COLO668 (cell line): ENCODE results near the gene SKP1.
A peak's percentile ranks its signal among the peaks of the same experiment; 100 is the strongest.

ENCODE experiments used
- DNase-seq: peaks from one replicate; lab custom pipeline; 2025; ENCODE audit not compliant: unreplicated experiment; lab: John Stamatoyannopoulos, UW

The SKP1 gene

DNA sequence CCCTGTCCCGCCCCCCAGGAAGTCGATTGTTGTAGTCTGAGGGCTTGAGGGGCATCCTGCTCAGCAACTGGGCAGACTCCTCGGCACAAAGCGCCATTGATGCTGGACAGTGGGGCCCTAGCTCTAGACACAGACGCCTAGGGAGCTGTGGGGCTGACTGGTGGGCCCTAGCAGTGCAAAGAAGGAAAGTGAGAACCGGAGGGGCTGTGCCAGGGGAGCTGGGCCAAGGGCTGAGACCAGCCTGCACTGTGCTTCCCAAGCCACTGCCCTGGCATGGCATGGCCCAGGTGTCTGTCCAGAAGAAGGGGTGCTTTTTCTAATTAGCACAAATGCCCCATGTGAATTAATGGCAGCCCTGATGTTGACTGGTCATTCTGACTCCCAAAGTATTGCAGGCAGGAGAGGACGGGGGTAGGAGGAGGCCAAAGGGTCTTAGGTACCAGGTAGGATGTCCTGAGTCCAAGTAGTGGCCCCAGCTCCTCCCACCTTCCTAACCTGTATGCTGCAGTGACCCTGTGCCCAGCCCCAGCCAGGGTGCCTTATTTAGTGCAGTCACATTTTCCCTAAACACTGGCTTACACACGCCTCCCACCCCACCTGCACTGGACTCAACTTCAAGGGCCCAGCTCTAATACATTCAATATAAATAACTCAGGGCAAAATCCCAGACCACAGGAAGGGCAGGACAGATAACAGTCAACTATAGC is 46.4 kb downstream of the SKP1 start:
- no peak for DNase-seq

DNA sequence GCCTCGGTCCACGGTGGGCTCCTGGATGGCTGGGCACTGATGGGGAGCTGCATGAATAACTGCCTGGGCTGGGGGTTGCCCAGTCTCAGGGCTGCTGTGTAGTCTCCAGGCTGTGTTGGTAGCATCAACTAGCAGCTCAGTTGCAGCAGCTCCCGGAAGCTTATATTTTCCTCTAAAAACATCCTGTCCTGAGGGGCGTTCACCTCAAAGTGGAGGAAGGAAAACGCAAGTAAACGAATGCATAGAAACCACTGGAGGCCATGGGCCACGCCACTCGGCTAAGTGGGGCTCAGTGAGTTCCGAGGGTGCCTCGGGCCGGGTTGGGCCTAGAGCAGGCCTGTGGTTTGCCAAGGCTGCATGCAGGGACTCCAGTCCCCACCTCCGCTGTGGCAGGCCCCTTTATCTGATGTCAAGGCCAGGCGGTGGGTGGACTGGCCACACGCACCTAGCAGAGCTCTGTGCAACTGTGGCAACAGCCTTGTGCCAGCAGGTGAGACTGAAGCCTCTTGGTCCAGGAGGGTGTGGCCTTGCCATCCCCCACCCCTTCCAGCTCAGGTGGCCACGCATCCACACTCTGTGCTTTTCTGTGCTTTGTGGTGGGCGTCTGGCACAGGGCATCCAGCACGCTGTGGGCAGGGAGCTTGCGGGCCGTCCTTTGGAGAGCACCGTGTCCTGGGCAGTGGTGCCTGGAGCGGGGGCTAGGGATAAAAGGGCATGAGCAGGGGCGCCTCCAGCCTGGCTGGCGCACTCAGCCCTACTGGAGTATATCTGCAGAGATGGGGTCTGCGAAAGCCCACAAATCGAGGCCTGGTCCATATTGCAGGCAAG is 47.1 kb downstream of the SKP1 start:
- no peak for DNase-seq

DNA sequence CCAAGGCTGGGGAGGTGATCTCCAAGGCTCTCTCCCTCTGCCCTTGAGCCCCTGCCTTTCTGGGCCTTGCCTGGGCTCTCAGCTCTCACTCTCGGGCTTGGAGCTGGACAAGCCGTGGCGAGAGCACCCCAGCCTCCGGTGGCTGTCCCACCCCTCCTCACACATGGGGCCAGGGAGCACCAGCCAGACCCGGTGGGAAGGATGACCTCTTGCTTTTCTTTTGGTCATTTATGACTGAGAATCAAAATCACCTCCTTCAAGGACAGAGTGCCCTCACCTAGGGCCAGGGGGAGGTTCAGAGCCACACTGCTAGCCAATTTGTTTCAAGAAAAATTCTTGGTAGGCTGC is 48.1 kb downstream of the SKP1 start:
- DNase-seq = no peak

DNA sequence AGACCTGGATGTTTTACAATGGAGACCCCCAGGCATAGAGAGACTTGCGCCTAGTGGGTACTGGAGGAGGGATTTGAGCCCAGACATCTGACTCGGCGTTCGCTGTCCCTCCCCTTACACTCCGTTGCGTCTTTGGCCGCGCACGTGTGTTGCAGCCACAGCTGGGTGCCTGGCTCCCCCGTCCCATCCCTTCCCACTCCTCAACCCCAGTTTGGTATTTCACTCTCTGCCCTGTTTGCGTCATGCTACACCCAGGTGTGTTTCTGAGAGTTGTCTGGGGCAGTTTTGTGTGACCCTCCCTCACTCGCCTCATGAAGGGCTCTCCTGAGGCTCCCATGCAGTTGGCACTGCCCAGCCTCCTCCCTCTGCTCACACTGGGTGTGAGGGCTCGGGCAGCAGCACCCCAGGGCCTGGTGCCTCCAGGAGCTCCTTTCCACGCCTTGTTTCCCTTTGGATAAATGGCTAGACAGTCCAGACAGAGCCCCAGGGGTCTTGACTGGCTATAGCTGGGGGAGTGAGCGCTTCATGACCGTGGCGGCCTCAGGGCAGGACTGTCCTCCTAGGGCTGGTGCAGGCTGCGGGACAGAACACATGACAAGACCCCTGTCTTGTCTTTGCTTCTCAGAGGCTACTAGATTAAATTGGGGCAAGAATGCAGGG is 48.6 kb downstream of the SKP1 start:
- DNase-seq = no peak

DNA sequence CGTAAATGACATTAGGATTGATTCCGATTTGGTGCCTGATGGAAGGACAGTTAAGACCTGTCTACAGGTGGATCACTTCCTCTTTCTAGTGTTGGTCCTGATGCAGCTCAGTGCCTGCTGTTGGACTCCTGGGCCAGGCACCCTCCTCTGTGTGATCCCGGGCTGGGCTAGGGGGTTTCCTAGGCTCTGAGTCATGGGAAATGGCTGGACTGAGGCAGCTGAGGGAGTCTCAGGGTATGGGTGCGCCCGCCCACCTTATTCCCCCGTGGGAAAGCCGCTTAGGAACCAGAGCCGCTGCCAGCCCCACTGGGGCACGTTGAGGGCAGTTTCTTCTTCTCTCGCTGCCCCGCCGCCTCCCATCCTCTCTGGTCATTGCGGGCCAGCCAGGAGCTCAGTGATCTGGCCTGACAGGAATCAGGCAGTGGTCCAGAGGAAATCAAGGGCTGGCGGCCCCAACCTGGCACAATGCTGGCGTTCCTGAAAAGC is 49.3 kb downstream of the SKP1 start:
- no peak for DNase-seq

DNA sequence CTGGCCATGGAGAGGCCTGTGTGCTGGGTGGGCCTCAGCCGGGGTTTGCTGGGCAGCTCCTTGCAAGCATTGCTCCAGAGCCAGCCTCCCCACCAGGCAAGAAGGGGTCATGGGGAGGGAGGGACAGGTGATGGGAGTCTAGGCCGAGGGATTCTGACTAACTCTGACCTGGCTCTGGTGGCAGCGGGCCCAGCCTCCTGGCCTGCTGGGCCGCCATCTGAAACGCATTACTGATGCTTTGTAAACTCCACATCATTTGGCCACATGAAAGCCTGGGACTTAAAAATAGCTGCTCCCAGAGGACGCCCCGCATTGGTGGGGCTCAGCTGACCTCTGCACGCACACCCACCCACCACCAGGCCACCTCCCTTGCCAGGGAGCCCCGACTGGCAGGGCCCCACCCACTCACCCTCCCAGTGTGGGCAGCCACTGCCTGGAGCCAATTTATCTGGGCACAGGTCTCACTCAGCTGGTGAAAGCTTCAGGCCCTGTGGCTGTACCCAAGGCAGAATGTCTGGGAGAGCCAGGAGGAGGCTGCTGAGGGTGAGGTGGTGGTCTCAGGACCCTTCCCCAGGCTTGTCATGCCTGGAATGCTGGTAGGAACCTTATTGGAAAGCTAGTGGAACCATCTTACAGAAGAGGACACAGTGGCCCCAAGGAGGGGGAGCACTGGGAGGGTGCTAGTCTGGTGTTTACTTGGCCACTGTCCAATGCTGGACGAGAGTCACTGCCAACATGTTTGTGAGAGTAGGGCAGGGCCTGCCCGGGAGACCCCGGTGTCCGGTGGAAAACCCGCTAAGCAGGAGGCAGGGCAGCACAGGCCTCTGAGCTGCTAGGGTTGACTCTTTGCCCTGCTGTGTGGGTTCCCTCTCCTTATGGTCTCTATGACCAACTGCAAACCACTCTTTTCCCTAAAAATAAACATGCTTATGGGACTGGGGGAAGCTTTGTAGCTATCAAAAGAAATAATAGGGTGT is 51.4 kb downstream of the SKP1 start:
- DNase-seq = no peak

DNA sequence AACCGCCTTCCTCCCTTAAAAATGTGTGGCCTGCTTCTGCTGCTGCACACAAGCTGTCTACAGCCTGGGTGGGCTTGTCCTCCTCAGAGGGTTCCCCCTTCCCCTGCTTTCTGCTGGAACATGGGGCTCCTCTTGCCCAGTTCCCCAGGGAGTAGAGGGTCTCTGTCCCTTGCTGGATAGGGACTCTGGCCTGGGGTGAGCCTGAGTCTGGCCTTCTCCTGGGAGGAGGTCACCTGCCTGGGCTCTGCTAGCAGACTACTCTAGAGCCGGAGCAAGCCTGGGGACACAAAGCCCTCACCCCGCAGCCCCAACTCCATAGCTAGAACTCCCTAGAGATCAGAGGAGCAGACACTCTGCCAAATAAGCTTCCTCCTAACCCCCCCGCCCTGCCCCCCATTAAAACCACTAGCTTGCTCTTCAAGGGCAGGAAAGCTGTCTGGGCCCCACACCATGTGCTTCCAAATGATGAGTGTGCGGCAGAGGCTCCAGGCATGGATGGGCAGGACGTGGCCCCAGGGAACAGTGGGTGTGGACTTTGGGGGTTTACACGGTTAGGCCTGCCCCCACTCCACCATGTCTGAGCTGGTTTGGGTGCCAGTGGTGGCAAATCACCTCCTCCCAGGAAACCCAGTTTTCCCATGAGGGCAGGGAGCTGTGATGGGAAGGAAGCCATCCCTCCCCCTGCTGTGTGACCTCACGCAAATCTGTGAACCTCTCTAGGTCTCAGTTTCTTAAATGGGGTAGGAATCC is 52.3 kb downstream of the SKP1 start:
- DNase-seq = no peak

DNA sequence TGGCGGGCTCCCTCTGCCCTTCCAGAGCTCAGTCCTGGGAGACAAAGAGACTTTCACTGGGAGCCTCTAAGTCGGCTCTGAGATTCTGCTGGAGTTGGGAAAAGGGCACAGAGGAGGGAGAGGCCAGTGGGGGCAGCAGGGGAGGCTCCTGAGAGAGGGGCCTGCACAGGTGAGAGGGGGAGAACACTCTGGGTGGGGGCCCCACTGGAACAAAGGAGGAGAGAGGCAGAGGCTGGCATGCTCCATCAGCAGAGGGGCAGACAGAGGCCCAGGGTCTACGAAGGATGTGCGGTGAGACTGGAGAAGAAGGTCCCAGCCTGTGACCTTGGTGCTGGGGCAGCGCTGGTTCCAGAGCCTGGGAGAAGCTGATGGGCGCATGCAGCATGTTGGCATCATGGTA is 53.4 kb downstream of the SKP1 start:
- no peak for DNase-seq

DNA sequence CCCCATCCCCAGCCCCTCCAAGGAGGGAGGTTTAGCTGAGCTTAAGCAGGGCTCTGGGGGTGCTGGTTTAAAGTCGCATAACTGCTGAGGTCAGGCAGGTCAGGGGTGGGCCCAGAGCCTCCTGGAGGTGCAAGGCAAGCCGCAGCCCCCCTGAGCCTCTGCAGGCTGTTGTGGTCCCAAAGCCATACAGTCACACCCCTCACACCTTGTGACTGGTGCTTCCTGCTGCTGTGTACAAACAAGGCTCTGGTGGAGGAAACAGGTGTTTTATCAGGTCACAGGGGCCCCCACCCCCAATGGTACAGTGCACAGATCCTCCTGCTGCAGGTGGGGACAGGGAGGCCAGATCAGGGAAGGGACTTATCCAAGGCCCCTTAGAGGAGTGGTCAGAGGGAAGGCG is 54.2 kb downstream of the SKP1 start:
- peak; percentile 10 for DNase-seq

DNA sequence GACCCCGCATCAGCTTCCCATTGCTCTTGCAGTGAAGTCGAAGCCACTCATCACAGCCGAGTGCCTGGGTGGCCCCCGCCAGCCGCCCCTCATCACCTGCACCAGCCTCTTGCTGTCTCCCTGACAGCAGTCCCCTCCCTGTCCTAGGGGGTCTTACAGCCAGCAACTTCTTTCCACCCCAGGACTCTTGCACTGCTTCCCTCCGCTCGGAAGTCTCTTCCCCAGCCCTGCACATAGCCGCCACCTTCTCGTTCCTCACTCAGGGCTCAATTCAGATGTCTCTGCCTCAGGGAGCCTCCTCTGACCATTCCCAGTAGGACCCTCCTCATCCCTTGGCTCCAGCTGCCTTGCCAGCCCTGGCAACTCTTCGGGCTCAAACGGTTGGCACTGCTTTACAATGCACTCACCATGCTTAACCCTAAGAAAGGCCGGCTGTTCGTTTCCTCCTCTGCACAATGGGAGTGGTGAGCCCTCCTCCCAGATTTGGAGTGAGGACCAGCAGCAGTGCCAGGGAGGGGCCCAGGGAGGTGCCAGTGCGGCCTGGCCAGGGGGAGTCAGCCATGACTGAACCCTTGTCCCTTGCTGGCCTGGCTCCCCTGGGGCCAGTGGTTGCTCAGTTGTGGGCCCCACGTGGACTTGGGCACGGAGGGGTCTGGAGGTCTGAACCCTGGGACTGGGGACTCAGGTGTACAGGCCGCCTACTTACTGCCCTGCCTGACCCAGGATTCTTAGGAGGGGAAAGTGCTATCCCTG is 56.2 kb downstream of the SKP1 start:
- DNase-seq = no peak

DNA sequence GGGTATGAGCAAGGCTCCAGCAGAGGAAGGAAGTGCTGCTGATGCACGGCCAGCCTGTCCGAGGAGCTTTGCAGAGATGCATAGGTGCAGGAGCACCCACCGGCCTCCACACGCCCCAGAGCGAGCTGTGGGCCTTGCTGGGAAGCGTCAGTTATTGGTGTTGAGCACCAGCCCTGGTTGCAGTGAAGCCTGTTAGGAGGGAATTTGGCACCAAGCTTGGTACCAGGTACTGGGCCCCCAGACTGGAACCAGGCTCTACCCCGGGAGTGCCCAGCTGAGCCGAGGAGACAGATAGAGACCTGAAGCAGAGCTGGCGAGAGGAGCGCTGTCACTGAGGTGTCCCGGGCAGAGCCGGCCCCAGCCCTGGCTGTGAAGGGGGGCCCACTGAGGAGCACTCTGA is 57.0 kb downstream of the SKP1 start:
- DNase-seq = no peak

DNA sequence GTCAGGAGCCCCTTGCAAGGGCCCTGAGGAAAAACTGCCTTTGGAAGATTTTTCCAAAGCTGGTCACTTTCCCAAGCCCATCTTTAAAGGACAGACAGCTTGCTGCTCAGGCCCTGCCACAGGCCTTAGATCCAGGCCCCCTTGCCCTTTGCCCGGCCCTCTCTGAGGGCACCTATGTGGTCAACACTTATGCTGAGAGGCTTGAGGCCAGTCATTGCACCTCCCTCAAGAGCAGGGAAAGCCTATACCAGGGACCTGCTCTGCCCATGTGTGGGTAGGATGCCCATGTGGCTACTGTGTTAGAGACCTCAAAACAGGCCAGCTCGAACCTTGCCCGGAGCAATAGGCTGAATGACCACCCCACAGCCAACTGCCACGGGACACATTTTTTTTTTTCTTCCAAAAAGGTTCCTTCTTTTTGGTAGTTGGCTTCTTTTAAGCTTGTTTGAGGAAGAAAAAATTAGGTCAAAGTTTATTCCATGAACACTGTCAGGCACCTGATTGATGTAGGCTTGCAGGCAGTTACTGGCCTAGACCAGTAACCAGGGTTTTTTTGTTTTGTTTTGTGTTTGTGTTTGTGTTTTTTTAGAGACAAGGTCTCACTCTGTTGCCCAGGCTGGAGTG is 58.4 kb downstream of the SKP1 start:
- no peak for DNase-seq

DNA sequence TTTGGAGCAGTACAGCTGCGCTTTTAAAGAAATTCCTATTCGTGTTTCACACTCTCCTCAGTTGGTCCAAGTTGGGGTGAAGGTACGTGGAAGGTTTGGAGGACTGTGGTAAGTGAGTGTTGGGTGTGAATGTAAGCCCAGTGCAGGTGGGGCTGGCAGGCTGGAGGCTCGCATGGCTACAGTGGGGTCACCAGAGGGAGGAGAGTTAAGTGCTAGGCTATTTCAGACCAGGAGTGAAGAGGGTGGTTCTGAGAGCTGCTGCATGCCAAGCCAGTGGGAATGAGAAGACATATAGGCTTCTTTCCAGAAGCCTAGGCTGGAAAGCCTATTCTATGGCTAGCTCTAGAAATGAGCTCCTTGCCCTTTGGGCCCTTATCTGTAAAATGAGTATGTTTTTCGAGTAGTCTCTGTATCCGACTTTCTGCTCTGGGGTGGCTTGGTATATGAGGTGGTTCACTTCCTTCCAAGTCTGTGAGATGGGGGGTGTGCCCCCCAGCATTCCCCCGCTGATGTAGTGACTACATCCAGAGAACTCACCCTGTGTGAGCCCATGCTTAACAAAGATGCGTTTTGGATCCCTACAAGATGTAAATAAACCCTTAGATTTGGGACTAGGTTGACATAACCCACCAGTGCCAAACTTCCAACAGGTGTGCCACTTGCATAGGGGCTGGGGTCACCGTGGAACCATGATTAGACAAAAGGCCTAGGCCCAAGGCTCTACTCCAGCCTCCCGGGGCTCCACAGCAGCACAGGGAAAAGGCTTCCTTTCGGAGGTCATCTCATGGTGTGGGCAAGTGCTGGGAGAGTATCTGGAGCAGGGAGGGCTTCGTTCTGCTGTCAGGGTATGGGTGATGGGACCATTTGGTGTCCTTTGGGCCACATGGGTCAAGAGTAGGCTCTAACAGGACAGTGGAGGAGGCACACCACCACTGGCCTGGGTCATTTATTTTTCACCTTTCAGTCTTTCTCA is 59.7 kb downstream of the SKP1 start:
- no peak for DNase-seq

DNA sequence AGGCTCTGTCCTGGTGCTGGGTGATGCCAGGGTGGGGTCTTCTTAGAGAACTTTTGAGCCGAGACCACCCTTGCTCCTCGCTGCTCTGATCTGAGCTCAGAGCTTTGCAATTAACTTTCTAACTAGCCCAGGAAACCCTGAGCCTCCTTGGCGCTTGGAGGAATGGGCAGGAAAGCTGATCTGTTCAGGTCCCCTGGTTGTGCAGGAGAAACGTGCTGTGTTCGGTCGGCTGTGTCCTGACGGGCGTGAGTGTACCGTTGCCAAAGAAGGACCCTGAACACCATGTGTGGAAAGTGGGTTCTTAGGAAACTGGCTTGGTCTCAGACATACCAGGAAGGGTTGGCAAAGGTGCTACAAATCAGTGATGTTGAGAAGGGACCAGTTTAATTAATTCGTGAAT is 60.5 kb downstream of the SKP1 start:
- DNase-seq = no peak

DNA sequence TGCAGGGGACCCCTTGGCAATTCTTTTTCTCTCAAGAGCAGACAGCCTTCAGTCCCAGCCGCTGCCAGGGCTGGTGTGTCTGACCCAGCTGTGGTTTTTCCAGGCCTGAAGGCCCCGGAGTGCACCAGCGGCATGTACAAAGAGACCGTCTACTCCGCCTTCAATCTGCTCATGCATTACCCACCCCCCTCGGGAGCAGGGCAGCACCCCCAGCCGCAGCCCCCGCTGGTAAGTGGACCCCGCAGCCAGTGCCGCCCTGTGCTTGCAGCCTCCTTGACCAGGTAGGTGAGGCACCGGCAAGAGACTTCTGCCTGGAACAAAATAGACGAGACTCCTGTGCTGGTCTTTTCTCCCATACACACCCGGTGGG is 61.0 kb downstream of the SKP1 start:
- no peak for DNase-seq

DNA sequence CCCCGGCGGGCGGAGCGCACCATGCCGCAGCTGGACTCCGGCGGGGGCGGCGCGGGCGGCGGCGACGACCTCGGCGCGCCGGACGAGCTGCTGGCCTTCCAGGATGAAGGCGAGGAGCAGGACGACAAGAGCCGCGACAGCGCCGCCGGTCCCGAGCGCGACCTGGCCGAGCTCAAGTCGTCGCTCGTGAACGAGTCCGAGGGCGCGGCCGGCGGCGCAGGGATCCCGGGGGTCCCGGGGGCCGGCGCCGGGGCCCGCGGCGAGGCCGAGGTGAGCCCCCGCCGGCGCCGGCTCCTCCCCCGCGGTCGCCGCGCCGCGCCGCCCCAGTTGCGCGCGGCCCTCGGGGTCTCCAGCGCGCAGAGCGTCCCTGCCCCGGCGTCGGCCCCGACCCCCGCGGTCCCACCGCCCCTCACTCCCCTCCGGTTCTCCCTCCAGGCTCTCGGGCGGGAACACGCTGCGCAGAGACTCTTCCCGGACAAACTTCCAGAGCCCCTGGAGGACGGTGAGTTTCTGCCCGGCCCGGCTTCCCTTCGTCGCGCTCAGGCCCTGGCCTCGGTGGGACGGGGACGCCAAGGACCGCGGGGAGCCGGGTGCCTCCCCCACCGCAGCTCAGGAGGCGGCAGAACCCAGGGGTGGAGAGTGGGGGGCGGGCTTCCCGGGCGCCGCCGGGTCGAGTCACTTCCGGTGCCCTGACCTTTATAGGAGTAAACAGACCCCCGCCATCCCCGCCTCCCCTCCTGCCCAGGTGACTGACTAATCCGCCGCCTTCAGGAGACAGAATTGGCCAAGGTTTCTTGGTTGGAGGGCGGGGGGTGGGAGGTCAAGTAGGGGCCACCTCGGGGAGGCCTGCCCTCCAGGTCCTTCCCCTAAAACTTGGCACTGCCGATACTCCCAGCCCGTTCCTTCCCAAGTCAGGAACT is 61.6 kb downstream of the SKP1 start:
- DNase-seq = peak; percentile 37
